ENCODE measurements around the gene QTRT2.

Gene QTRT2

GRCh38 chr3:114115143-114115542 lies 58.6 kb downstream of the QTRT2 start:
- Histone ChIP-seq H3K27ac (ENCODE audit: insufficient read depth in 1 of 2, low read depth in 1 of 2, low read length in 2 of 2, poor library complexity in 1 of 2, severe bottlenecking in 2 of 2) (no peak overlapping the region), H3K27me3 (replicated peaks in 2 of 5; ENCODE audit: control insufficient read depth in 4 of 5, insufficient read depth in 5 of 5, low read length in 4 of 5) (no peaks in the 10 kb centered on the region), H3K4me3 (ENCODE audit: control insufficient read depth in 1 of 7, extremely low read depth in 1 of 7, insufficient read depth in 4 of 7, low read depth in 2 of 7, low read length in 6 of 7) (no peak overlapping the region), H3K4me1 (ENCODE audit: control extremely low read depth in 1 of 4, control insufficient read depth in 4 of 4, insufficient read depth in 4 of 4, low read length in 3 of 4) (peaks cover 3 to 13% (median 7%) of the 10 kb centered on the region in 4 experiments), H3K36me3 (ENCODE audit: control insufficient read depth in 4 of 4, insufficient read depth in 4 of 4, low read length in 3 of 4) (no peaks in the 10 kb centered on the region), H3K9me3 (ENCODE audit: control extremely low read depth in 1 of 5, control insufficient read depth in 4 of 5, insufficient read depth in 2 of 5, low read depth in 1 of 5, low read length in 4 of 5) (no peaks in the 10 kb centered on the region)
- no peak for DNase-seq
- 97% methylated on average over 5 of the region's 7 CpGs for WGBS (ENCODE audit: insufficient coverage)
- POLR2A ChIA-PET: no interaction called here
- CTCF ChIA-PET: no interaction called here

GRCh38 chr3:114119776-114120175 lies 63.2 kb downstream of the QTRT2 start:
- no peak for DNase-seq
- POLR2A ChIA-PET: no interaction called here
- Histone ChIP-seq H3K4me3 (ENCODE audit: control insufficient read depth in 1 of 7, extremely low read depth in 1 of 7, insufficient read depth in 4 of 7, low read depth in 2 of 7, low read length in 6 of 7) (no peak overlapping the region), H3K4me1 (ENCODE audit: control extremely low read depth in 1 of 4, control insufficient read depth in 4 of 4, insufficient read depth in 4 of 4, low read length in 3 of 4) (no peaks in the 10 kb centered on the region), H3K9me3 (ENCODE audit: control extremely low read depth in 1 of 5, control insufficient read depth in 4 of 5, insufficient read depth in 2 of 5, low read depth in 1 of 5, low read length in 4 of 5) (no peaks in the 10 kb centered on the region), H3K27ac (ENCODE audit: insufficient read depth in 1 of 2, low read depth in 1 of 2, low read length in 2 of 2, poor library complexity in 1 of 2, severe bottlenecking in 2 of 2) (no peak overlapping the region), H3K27me3 (replicated peaks in 2 of 5; ENCODE audit: control insufficient read depth in 4 of 5, insufficient read depth in 5 of 5, low read length in 4 of 5) (no peaks in the 10 kb centered on the region), H3K36me3 (ENCODE audit: control insufficient read depth in 4 of 4, insufficient read depth in 4 of 4, low read length in 3 of 4) (no peaks in the 10 kb centered on the region)
- CTCF ChIA-PET: no interaction called here
- WGBS (ENCODE audit: insufficient coverage): no CpG with 5 or more reads among the region's 1 CpG

GRCh38 chr3:114120211-114120610 lies 63.7 kb downstream of the QTRT2 start:
- 92% methylated on average over 2 of the region's 3 CpGs for whole genome bisulfite sequencing (ENCODE audit: insufficient coverage)
- no peaks in the 10 kb centered on the region for H3K4me1 ChIP-seq (ENCODE audit: control extremely low read depth in 1 of 4, control insufficient read depth in 4 of 4, insufficient read depth in 4 of 4, low read length in 3 of 4)
- H3K9me3 ChIP-seq (ENCODE audit: control extremely low read depth in 1 of 5, control insufficient read depth in 4 of 5, insufficient read depth in 2 of 5, low read depth in 1 of 5, low read length in 4 of 5): no peaks in the 10 kb centered on the region
- no peaks in the 10 kb centered on the region for H3K36me3 ChIP-seq (ENCODE audit: control insufficient read depth in 4 of 4, insufficient read depth in 4 of 4, low read length in 3 of 4)
- no peak overlapping the region for H3K4me3 ChIP-seq (ENCODE audit: control insufficient read depth in 1 of 7, extremely low read depth in 1 of 7, insufficient read depth in 4 of 7, low read depth in 2 of 7, low read length in 6 of 7)
- no peaks in the 10 kb centered on the region for H3K27me3 ChIP-seq (replicated peaks in 2 of 5; ENCODE audit: control insufficient read depth in 4 of 5, insufficient read depth in 5 of 5, low read length in 4 of 5)
- no peak for DNase-seq
- CTCF ChIA-PET: no interaction called here
- POLR2A ChIA-PET: no interaction called here
- no peak overlapping the region for H3K27ac ChIP-seq (ENCODE audit: insufficient read depth in 1 of 2, low read depth in 1 of 2, low read length in 2 of 2, poor library complexity in 1 of 2, severe bottlenecking in 2 of 2)

- H3K9me3 ChIP-seq (ENCODE audit: control extremely low read depth in 1 of 5, control insufficient read depth in 4 of 5, insufficient read depth in 2 of 5, low read depth in 1 of 5, low read length in 4 of 5): no peaks in the 10 kb centered on the region
- 94% methylated on average over 4 of the region's 4 CpGs for WGBS (ENCODE audit: insufficient coverage)
- H3K4me3 ChIP-seq (ENCODE audit: control insufficient read depth in 1 of 7, extremely low read depth in 1 of 7, insufficient read depth in 4 of 7, low read depth in 2 of 7, low read length in 6 of 7): no peak overlapping the region
- DNase-seq: no peak
- POLR2A ChIA-PET: no interaction called here
- CTCF ChIA-PET: no interaction called here
- H3K27ac ChIP-seq (ENCODE audit: insufficient read depth in 1 of 2, low read depth in 1 of 2, low read length in 2 of 2, poor library complexity in 1 of 2, severe bottlenecking in 2 of 2): no peak overlapping the region
- H3K36me3 ChIP-seq (ENCODE audit: control insufficient read depth in 4 of 4, insufficient read depth in 4 of 4, low read length in 3 of 4): no peaks in the 10 kb centered on the region
- no peaks in the 10 kb centered on the region for H3K4me1 ChIP-seq (ENCODE audit: control extremely low read depth in 1 of 4, control insufficient read depth in 4 of 4, insufficient read depth in 4 of 4, low read length in 3 of 4)
- H3K27me3 ChIP-seq (replicated peaks in 2 of 5; ENCODE audit: control insufficient read depth in 4 of 5, insufficient read depth in 5 of 5, low read length in 4 of 5): no peaks in the 10 kb centered on the region
Observed at GRCh38 chr3:114122027-114122709, 65.6 kb downstream of the QTRT2 start.

- CTCF ChIA-PET: no interaction called here
- POLR2A ChIA-PET: no interaction called here
- H3K4me1 ChIP-seq (ENCODE audit: control extremely low read depth in 1 of 4, control insufficient read depth in 4 of 4, insufficient read depth in 4 of 4, low read length in 3 of 4): no peaks in the 10 kb centered on the region
- no peak overlapping the region for H3K27ac ChIP-seq (ENCODE audit: insufficient read depth in 1 of 2, low read depth in 1 of 2, low read length in 2 of 2, poor library complexity in 1 of 2, severe bottlenecking in 2 of 2)
- H3K9me3 ChIP-seq (ENCODE audit: control extremely low read depth in 1 of 5, control insufficient read depth in 4 of 5, insufficient read depth in 2 of 5, low read depth in 1 of 5, low read length in 4 of 5): no peaks in the 10 kb centered on the region
- H3K36me3 ChIP-seq (ENCODE audit: control insufficient read depth in 4 of 4, insufficient read depth in 4 of 4, low read length in 3 of 4): no peaks in the 10 kb centered on the region
- no peak for DNase-seq
- WGBS (ENCODE audit: insufficient coverage): no CpG with 5 or more reads among the region's 1 CpG
- no peaks in the 10 kb centered on the region for H3K27me3 ChIP-seq (replicated peaks in 2 of 5; ENCODE audit: control insufficient read depth in 4 of 5, insufficient read depth in 5 of 5, low read length in 4 of 5)
- no peak overlapping the region for H3K4me3 ChIP-seq (ENCODE audit: control insufficient read depth in 1 of 7, extremely low read depth in 1 of 7, insufficient read depth in 4 of 7, low read depth in 2 of 7, low read length in 6 of 7)
Observed at GRCh38 chr3:114126461-114126860, 69.9 kb downstream of the QTRT2 start.

GRCh38 chr3:114127517-114127916 lies 71.0 kb downstream of the QTRT2 start:
- WGBS (ENCODE audit: insufficient coverage): 100% methylated on average over 1 of the region's 3 CpGs
- Histone ChIP-seq H3K9me3 (ENCODE audit: control extremely low read depth in 1 of 5, control insufficient read depth in 4 of 5, insufficient read depth in 2 of 5, low read depth in 1 of 5, low read length in 4 of 5) (no peaks in the 10 kb centered on the region), H3K27me3 (replicated peaks in 2 of 5; ENCODE audit: control insufficient read depth in 4 of 5, insufficient read depth in 5 of 5, low read length in 4 of 5) (no peaks in the 10 kb centered on the region), H3K4me3 (ENCODE audit: control insufficient read depth in 1 of 7, extremely low read depth in 1 of 7, insufficient read depth in 4 of 7, low read depth in 2 of 7, low read length in 6 of 7) (no peak overlapping the region), H3K27ac (ENCODE audit: insufficient read depth in 1 of 2, low read depth in 1 of 2, low read length in 2 of 2, poor library complexity in 1 of 2, severe bottlenecking in 2 of 2) (no peak overlapping the region), H3K36me3 (ENCODE audit: control insufficient read depth in 4 of 4, insufficient read depth in 4 of 4, low read length in 3 of 4) (no peaks in the 10 kb centered on the region), H3K4me1 (ENCODE audit: control extremely low read depth in 1 of 4, control insufficient read depth in 4 of 4, insufficient read depth in 4 of 4, low read length in 3 of 4) (no peaks in the 10 kb centered on the region)
- CTCF ChIA-PET: interaction anchor here (2.1 kb wide), 1 partner anchor 13 kb away, joined by 4 read pairs; no protein-coding TSS in a partner anchor
- POLR2A ChIA-PET: no interaction called here
- DNase-seq: no peak

GRCh38 chr3:114128231-114128630 lies 71.7 kb downstream of the QTRT2 start:
- POLR2A ChIA-PET: no interaction called here
- Histone ChIP-seq H3K27ac (ENCODE audit: insufficient read depth in 1 of 2, low read depth in 1 of 2, low read length in 2 of 2, poor library complexity in 1 of 2, severe bottlenecking in 2 of 2) (no peak overlapping the region), H3K36me3 (ENCODE audit: control insufficient read depth in 4 of 4, insufficient read depth in 4 of 4, low read length in 3 of 4) (no peaks in the 10 kb centered on the region), H3K4me1 (ENCODE audit: control extremely low read depth in 1 of 4, control insufficient read depth in 4 of 4, insufficient read depth in 4 of 4, low read length in 3 of 4) (no peaks in the 10 kb centered on the region), H3K4me3 (ENCODE audit: control insufficient read depth in 1 of 7, extremely low read depth in 1 of 7, insufficient read depth in 4 of 7, low read depth in 2 of 7, low read length in 6 of 7) (no peak overlapping the region), H3K9me3 (ENCODE audit: control extremely low read depth in 1 of 5, control insufficient read depth in 4 of 5, insufficient read depth in 2 of 5, low read depth in 1 of 5, low read length in 4 of 5) (no peaks in the 10 kb centered on the region), H3K27me3 (replicated peaks in 2 of 5; ENCODE audit: control insufficient read depth in 4 of 5, insufficient read depth in 5 of 5, low read length in 4 of 5) (no peaks in the 10 kb centered on the region)
- WGBS (ENCODE audit: insufficient coverage): 90% methylated on average over 1 of the region's 1 CpG
- CTCF ChIA-PET: interaction anchor here (2.1 kb wide), 1 partner anchor 13 kb away, joined by 4 read pairs; no protein-coding TSS in a partner anchor
- no peak for DNase-seq

Data from common myeloid progenitor, CD34-positive (primary cell).